Left ventricle myocardium superior (tissue), 1 donor: ENCODE data around the gene PAFAH2. TPM values are rescaled to one million over a fixed set of nuclear protein-coding genes. Genes with fewer than 3 reads are reported as not detected.

Experiments used
- ATAC-seq: fragments of 200-7000 bp; cut with Tn5 transposase; one replicate; pipeline ENCODE4 v1.9.1; 2020; ENCODE audit warnings: mild to moderate bottlenecking, moderate library complexity
- DNase-seq: peaks from one replicate; pipeline ENCODE4 v3.0.0-alpha.2; 2020
- intact Hi-C: fragments of 100-400 bp; cut with micrococcal nuclease; formaldehyde crosslinking; loops from one replicate; pipeline ENCODE4 v1.11.0; 2022
- long read RNA-seq: library from polyadenylated mRNA; unstranded; transcript quantifications from one replicate; pipeline ENCODE4 v2.0.0, GENCODE V29; 2021
- total RNA-seq: library from RNA; stranded (reverse); fragmentation: NEBNext Ultra II Directional; extraction: Animal tissue kit (Norgen Biotek cat#: 25700); gene quantifications from one replicate; pipeline ENCODE4 v1.2.1, GENCODE V29; 2021
- donor health status: DM: no; HTN: yes; CAD: no; lungs with severe emphysema.

PAFAH2 gene
- total RNA-seq, result 9.8 TPM
- long read RNA-seq, transcript PAFAH2-201 (11 exons, 3,581 nt), result major isoform, 10 of 23 reads
- long read RNA-seq, partial matches to known transcripts, result 6 of 23 reads
- long read RNA-seq, other reads (novel, unspliced or antisense), result 7 of 23 reads

DNA sequence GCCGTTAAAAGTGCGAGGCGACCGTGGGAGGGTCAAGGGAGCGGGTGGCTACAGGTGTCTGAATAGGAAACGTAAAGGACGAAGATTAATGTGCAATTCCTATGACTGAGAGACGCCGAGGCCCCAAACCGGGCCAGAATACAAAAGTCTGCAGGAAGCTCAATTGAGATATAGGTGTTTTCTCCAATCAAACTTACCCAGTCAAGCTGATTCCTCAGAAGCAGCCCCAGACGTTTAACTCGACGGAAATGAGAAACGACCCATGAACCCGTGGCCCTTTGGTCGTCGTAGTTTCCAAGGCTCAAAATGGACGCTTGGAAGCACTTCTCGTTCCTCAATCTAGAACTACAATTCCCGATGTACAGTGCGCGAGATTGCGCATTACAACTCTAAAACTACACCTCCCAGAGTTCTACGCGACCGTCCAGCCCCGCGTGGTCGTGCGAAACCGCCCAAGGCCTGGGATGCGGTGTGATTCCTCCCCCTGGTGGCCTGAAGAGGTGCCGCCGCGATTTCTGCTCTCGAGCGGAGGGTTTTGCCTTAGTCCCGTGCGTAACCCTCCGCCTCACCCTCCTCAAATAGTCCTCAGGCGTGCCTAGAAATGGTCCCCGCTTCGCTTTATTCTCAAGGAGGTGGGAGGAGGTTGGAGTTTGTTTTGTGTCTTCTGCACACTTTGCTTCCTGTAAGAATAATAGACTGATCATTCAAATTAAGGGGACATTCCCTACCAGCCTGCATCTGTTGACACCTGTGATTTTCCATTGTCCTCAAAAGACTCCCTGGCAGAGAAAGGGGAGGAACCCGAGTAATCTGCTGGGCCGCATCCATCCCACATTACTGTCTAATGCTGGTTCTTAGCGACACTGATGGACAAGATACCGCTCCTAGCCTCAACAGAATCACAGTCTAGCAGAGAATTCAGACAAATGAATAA, at the start of gene PAFAH2:
PAFAH2 (minus strand) TSS at position 236 of the 934 bp plus-strand sequence. CDS start 7,247 bp downstream, outside the sequence.
- DNase-seq, result peak; percentile 97
- intact Hi-C loops, result loop anchor here (5.0 kb wide), 1 partner anchor 96 kb away; no protein-coding TSS in a partner anchor
- peak; percentile 99 for ATAC-seq

DNA sequence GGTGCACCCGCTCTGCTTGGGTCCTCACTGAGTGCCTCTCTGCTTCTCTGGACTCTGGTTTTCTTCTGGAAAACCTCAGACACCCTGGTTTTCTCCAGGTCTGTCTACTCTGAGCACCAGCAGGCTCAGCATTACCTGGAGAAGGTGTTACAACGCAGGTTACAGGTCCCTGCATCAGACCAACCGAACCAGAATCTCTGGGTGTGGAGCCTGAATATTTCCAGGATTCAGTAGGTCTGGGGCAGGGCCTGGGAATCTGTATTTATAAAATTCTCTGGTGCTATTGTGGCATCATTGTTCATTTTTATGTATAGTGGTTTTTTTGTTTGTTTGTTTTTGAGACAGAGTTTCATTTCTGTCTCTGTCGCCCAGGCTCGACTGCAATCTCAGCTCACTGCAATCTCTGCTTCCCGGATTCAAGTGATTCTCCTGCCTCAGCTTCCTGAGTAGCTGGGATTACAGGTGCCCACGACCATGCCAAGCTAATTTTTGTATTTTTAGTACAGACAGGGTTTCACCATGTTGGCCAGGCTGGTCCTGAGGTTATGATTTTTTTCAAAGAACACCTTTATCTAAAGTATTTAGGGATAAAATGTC, 49.5 kb upstream of the PAFAH2 start:
- ATAC-seq, result no peak

DNA sequence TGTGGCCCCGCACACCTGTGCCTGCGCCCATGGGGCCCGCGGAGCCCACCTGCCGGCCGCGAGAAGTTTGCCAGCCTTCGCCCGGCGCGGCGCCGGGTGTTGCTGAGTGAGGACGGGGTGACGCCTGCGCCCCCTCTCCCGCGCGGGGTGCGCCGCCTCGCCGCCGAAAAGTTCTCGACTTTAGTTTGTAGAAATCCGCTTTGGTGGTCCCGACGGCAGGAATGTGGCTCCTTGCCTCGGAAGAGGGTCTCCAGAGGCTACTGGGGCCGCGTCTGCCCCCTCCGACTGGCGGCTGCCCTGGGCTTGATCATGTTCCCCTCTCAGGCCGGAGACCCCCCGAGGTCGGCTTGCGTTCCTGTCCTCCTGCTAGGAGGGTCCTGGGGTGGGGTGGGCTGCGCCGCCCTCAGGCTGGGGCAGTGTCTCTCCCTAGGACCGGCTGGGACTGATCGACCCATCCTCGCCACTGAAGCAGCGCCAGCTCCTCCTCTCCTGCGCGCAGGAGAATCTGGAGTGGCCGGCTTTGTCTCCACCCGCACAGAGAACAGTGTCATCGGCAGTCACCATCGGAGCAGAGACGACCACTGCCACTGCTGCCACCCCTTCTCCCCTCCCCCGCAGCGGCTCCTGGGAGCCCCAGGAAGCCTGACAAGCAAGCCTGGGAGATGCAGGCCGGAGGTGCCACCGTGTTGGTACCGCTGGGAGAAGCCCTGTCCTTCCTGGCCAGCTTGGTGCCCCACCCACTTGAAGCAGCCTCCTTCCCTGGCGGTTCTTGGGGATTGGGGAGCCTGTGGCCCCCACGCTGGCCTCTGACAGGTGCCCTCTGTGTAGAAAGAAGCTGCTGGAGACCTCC, 48.6 kb upstream of the PAFAH2 start:
- DNase-seq (no peak), ATAC-seq (no peak)
- intact Hi-C loops, result no loop called here

More for the DNA sequence above, 49.5 kb upstream of the PAFAH2 start:
- DNase-seq, result no peak
- intact Hi-C loops, result no loop called here

DNA sequence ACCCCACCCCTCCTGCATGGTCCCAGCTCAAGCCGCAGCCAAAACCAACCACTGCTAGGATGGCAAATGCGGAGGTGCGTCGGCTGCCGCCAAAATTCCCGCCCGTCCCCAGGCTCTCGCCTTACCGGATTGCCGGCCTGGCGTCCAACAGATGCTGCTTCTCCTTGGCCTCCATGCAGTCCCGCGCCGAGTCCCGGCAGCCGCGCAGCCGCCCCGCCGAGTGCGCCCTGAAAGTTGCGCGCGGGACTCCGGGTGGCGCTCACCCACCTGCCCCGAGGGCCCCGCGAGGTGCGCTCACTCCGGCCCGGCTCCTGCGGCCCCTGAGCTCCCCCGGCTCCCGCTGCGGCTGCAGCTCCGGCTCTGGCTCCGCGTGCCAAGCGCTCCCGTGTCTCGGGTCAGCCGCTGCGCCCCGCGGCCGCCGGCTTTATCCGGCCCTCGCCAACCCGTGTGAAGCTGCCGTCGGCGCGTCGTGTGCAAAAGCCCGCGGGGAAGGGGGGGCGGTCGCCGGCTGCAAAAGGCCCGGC, 47.9 kb upstream of the PAFAH2 start, which contains the start of gene SLC30A2:
SLC30A2 (minus strand) TSS at position 397 of the 524 bp plus-strand sequence; CDS start at position 175, 222 bp downstream.
- intact Hi-C loops, result no loop called here
- no peak for DNase-seq
- ATAC-seq, result peak; percentile 25

DNA sequence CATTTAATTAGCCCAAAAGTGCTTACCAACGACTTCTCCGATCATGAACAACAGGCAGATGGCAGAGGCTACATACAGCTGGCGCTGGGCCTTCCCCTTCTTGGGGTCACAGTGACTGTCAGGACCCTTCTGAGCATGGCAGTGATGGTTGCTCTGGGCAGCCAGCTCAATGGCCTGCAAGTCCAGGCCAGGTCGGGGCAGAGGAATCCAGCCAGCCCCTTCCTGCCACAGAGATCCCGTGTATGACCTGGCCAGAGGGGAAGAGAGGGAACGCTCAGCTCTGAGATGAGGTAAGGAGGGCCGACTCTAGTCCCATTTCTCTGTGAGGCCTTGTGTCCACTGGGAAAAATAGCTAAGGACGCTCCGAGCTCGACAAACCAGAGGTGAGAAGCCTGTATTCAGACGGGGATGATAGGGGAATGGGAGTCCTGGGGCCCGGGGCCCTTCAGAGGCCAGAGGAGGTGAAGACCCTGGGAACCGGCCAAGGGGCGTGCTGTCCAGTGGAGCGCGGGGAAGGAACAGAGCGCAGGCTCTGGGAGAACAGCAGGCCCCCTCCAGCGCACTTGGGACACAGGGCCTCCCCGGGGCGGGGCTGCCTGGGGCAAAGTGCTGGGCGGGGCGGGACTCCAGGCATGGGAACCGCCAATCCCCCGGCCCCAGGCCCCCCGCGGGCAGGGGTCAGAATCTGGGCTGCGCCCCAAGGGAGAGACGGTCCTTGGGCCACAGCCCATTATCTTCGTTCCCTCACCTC, 47.3 kb upstream of the PAFAH2 start:
- ATAC-seq, result peak; percentile 57
- DNase-seq, result peak; percentile 61
- intact Hi-C loops, result no loop called here

DNA sequence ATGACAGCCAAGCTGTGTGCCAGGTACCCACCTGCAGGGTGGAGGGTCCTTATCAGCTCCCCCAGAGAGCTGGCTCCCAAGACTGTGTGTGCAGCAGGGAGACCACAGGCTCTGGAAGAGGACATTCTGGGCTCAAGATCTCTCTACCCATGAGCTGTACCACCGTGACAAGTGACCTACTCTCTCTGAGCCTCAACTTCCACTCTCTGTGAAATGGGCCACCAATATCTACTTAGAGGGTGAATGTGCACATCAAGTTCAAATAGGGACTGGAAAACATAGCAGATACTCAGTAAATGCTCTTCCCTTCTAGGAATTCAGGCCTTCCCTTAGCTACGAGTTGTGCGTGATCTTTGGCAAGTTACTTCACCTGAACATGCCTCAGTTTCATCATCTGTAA, 46.6 kb upstream of the PAFAH2 start:
- ATAC-seq (no peak), DNase-seq (no peak)
- intact Hi-C loops, result no loop called here

DNA sequence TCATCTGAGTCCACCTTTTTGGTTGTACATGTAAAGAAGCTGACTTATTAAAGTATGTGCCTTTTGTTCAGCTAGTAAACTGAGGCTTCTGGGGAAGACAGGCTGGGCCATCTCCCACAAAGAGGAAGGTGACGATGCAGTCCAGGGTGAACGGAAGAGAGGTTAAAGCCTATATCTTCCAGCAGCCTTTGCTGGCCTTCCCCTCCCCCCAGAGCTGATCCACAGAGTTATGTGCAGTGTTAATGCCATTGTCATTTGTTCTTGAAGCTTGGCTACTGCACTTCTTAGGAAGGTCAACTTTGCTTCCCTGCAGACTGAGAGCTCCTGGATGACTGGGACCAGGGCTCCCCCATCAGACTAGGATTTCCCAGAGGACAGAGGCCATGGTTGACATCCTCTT, 45.9 kb upstream of the PAFAH2 start:
- DNase-seq (no peak), ATAC-seq (no peak)
- intact Hi-C loops, result no loop called here

DNA sequence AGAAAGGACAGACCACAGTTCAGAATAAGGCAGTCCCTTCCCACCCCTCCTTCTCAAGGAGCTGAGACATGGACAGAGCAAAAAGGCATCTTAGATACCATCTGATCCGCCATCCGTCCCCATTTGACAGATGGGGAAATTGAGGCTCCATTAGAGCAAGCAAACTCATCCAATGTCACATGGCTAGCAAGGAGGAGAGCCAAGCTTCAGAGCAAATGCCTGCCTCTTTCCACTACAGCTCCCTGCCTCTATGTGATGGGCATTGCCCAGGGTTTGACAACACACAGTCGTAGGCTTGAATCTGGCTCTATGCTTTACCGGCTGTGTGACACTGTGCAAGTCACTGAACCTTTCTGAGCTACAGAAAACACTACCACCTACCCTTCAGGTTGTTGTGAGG, 44.1 kb upstream of the PAFAH2 start:
- no peak for ATAC-seq
- no peak for DNase-seq
- intact Hi-C loops, result no loop called here

DNA sequence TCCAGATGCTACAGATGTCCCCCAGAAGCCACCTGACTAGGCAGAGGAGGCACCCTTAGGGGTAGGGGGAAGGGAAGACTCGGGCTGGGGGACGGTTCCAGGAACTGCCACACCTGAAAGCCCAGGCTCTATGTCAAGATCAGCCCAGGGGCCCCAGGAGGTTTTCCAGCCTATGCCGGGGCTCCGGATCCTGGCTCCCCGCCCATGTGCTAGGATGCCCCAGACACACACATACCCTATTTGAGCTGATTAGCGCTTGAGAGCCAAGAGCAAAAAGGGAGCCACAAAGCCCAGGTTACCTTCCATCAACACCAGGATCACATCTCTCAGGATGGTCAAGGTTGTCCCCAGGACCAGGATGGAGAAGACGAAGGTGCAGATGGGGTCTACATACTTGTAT, 43.5 kb upstream of the PAFAH2 start:
- DNase-seq (no peak), ATAC-seq (no peak)
- intact Hi-C loops, result no loop called here

DNA sequence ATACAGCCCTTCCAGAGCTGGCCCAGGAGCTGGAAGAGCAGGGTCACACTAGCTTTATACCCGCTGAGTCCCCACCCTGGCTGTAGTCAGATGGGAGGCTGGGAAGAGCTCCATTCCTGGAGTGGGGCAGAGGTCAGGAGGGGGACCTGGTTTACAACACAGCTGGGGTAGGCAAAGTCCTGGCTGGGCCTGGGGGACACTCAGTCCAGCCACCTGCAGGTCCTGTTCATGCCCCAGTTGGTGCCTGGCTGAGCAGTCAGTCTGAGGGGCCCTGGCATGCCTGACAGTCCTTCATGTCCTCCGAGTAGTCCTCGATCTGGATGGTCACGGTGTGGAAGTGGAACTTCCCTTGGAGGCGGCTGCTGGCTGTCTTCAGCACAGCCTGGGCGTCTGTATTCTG, 41.0 kb upstream of the PAFAH2 start:
- intact Hi-C loops, result no loop called here
- no peak for DNase-seq

DNA sequence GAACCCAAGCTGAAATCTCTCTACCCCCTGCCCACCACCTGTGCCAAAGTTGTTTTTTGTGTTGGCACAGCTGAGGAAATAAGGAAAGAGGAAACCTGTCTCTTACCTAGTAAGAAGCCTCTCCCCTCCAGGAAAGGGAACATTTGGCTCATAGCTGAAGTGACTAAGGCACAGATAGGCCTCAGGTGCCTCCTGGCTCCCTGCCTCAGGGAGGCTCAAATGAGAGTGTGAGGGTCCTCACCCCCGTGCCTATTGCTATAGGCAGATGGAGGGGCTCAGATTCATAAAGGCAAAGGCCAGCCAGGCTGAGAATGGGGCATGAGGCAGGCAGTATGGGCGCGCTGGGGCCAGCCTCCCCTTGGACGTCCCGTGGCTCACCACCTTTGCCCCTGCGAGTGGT, 40.6 kb upstream of the PAFAH2 start:
- ATAC-seq (no peak), DNase-seq (no peak)
- intact Hi-C loops, result no loop called here

More for the DNA sequence above, 41.0 kb upstream of the PAFAH2 start:
- ATAC-seq, result no peak

DNA sequence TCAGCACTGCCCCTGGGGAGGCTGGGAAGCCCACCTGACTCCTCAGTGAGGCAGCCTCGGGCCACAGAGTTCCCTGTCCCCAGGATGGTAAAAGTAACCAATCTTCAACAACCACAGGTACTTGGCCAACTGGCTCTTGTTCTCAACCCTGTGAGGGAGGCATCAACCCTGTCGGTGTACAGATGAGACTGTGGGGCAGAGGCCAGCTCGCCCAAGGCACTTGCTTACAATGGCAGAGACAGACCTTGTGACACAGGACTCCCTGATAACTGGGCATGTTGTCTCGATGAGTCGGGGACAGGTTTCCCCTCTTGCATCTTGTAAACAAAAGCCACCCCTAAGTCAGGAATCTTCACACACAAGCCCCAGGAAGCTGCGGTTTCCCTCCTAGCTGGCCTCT, 40.0 kb upstream of the PAFAH2 start:
- DNase-seq (no peak), ATAC-seq (no peak)
- intact Hi-C loops, result no loop called here

DNA sequence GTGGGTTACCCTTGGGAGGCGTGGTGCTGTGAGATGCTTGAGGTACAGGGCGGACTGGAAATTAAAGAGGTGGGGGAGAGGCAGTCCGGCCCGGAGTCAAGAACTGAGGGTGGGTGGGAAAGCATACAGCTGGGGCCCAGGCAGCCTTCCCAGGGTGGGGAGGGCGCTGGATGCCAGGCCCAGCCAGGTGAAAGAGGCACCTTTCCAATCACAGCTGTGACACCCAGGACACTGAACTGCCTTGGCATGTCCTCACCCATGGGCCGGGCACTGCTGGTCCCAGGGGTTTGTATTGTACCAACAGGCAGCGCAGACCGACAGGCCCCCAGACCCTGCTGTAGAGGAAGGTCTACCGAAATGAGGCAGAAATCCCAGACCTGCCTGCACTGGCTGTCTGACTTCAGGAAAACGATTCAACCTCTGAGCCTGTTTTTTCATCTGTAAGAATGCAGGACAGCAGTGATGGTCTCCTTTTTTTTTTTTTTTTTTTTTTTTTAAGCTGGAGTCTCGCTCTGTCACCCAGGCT, 39.0 kb upstream of the PAFAH2 start:
- no peak for ATAC-seq
- DNase-seq, result no peak
- intact Hi-C loops, result no loop called here

DNA sequence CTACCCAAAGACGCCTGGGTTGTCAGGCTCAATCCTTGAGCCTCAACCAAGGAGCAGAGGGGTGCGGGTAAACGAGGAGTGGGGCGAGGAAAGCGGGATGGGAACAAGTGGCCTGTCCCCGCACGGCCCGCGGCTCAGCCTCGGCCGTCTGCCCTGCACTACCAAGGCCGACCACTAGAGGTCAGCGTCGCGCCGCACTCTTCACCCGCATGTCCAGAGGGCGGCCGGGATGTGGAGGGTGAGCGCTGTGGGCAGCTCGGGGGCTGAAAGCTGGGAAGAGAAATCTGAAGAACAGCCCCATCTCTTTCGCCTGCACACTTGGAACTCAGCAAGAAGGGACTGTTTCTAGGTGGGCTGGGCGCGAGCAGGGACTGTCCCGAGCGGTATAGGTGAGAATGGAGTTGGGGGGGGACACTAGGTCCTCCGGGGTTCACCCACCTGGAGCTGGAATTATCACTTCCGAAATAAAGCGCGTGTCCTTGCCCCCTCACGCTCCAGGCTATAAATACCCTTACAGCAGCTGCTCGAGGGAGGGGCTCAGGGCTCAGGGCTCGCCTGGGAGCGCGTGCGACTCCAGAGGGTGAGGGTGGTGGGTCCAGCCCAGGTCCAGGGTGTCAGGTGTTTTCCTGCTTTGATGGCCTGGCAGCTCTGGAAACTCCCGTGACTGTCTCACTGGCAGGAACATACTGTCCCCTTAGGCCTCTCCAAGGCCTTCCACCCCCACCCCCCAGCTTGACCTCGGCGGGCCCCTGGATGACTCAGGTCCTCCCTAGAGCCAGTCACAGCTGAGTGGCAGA, 38.3 kb upstream of the PAFAH2 start:
- intact Hi-C loops, result no loop called here
- peak; percentile 93 for DNase-seq
- ATAC-seq, result peak; percentile 81

DNA sequence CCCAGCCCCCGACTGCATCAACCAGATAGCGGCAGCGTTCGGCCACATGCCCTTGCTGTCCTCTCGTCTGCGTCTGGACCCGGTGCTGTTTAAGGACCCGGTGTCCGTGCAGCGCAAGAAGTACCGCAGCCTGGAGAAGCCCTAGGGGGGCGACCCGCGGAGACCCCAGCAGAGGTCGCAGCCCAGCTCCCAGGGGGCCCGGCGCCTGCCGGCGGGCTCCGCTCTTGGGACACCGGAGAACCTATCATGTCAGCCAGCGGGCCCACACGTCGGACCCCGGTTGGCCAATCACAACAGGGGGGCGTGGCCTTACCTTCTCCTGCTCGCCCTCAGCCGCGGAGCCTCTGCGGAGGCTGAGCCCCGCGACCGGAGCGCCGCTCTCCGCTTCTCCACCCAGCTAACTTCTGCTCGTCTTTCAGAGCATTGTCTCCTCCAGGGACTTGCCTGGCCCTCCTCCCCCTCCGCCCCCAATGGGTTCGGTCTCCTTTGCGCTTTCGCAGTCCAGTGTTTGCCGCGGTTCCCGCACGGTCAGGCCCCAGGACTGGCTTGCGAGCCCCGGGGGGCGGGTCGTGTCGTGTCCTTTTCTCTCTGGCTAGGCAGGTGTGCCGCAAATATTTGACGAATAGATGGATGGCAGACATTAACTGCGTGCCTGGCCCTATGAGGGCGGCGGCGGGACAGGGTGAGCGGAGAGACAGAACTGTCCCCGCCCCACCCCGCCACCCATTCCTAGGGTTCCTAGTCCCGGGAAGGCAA, 37.5 kb upstream of the PAFAH2 start:
- intact Hi-C loops, result no loop called here
- ATAC-seq (peak; percentile 85), DNase-seq (peak; percentile 97)

DNA sequence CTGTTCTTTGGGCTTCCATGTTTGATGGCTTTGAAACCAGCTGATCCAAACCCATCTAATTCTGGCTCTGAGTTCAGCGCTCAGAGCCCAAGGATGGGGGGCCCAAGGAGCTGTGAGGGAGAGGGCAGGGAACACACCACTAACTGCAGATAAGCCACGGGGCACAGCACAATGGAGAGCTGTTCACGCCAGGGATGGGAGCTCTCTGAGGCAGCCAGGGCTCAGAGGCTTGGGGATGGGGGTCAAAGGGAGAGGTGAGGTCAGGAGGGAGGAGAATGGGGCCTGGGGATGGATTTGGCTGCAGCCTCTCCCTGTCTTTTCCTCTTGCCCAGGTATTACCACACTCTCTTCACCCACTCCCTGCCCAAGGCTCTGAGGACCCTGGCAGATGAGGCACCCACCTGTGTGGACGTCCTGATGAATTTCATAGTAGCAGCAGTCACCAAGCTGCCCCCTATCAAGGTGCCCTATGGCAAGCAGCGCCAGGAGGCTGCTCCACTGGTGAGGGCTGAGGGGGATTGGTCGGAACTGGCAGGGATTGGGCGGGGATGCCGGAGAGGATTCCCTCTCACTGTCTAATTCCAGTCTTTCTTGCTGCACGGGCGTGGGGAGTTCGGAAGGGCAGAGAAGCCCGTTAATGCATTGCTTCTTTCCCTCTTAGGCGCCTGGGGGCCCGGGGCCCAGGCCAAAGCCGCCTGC, 36.8 kb upstream of the PAFAH2 start:
- peak; percentile 3 for ATAC-seq
- intact Hi-C loops, result no loop called here
- peak; percentile 59 for DNase-seq
